Stimulated activated CD4-positive, alpha-beta T cell treated with anti-CD3 and anti-CD28 coated beads, Interleukin-15, amount 100 ng/mL, for 48 hours (primary cell): ENCODE results near the gene NFAT5.
"Not testable (repeated sequence)": the region's sequence is repeated elsewhere in the genome, so short reads cannot be mapped to it uniquely, and the experiment has no call there.

Source experiments
- DNase-seq, 2 donors: peaks; one replicate each; pipeline ENCODE4 v3.0.0-alpha.2; 2020; ENCODE audit warnings: low read depth in 2 of 2

Gene NFAT5

GRCh38 chr16:69565671-69566239, at the start of gene NFAT5:
TSS of gene NFAT5 (plus strand) at chr16:69565966. CDS start at chr16:69566302, 336 bp downstream.
- DNase-seq: peak; percentile 72 to 81

GRCh38 chr16:69517914-69518313, 47.9 kb upstream of the NFAT5 start:
- DNase-seq: not testable (repeated sequence)

- no peak for DNase-seq
Observed at GRCh38 chr16:69520413-69520799, 45.4 kb upstream of the NFAT5 start.

- peak; percentile 11 to 15 for DNase-seq
Observed at GRCh38 chr16:69520800-69521602, 44.8 kb upstream of the NFAT5 start.

GRCh38 chr16:69522041-69522578, 43.7 kb upstream of the NFAT5 start:
- no peak for DNase-seq

- no peak for DNase-seq
Observed at GRCh38 chr16:69522732-69523404, 42.9 kb upstream of the NFAT5 start.

GRCh38 chr16:69523566-69524305, 42.0 kb upstream of the NFAT5 start:
- no peak for DNase-seq

- DNase-seq: no peak
Observed at GRCh38 chr16:69526831-69527655, 38.7 kb upstream of the NFAT5 start.

GRCh38 chr16:69531988-69532387, 33.8 kb upstream of the NFAT5 start:
- no peak for DNase-seq

GRCh38 chr16:69532641-69533455, 32.9 kb upstream of the NFAT5 start:
- no peak for DNase-seq

- no peak for DNase-seq
Observed at GRCh38 chr16:69534720-69535119, 31.0 kb upstream of the NFAT5 start.

- DNase-seq: no peak
Observed at GRCh38 chr16:69535123-69536050, 30.4 kb upstream of the NFAT5 start.

- DNase-seq: no peak
Observed at GRCh38 chr16:69537706-69538080, 28.1 kb upstream of the NFAT5 start.

- DNase-seq: no peak
Observed at GRCh38 chr16:69538808-69539207, 27.0 kb upstream of the NFAT5 start.

GRCh38 chr16:69542974-69543373, 22.8 kb upstream of the NFAT5 start:
- DNase-seq: no peak

GRCh38 chr16:69544088-69544487, 21.7 kb upstream of the NFAT5 start:
- no peak for DNase-seq

GRCh38 chr16:69546663-69547062, 19.1 kb upstream of the NFAT5 start:
- DNase-seq: not testable (repeated sequence)

- no peak for DNase-seq
Observed at GRCh38 chr16:69553332-69553731, 12.4 kb upstream of the NFAT5 start.

- no peak for DNase-seq
Observed at GRCh38 chr16:69554495-69554894, 11.3 kb upstream of the NFAT5 start.
